Activated CD4-positive, alpha-beta memory T cell treated with anti-CD3 and anti-CD28 coated beads for 36 hours (primary cell): ENCODE measurements around the gene LRRC4C. TPM values are rescaled to one million over a fixed set of nuclear protein-coding genes. Genes with fewer than 3 reads are reported as not detected.

ENCODE experiments used
- CTCF ChIA-PET: fragments of 350-600 bp; sonication (Branson Sonifier 250); formaldehyde crosslinking; loops from one replicate; lab custom pipeline; 2021; ENCODE audit warnings: antibody characterized with exemption, inconsistent platforms; lab: Charles Lee
- POLR2A ChIA-PET: fragments of 350-600 bp; sonication (Branson Sonifier 250); formaldehyde crosslinking; loops from one replicate; lab custom pipeline; 2021; ENCODE audit warnings: antibody characterized with exemption; lab: Charles Lee
- DNase-seq: peaks from one replicate; pipeline ENCODE4 v3.0.0-alpha.2; 2020
- H3K27ac Mint-ChIP-seq: one replicate; pipeline ENCODE4 v1.8.0; 2021; ENCODE audit warnings: mixed read lengths
- H3K27me3 Mint-ChIP-seq: one replicate; pipeline ENCODE4 v1.8.0; 2021; ENCODE audit warnings: mixed read lengths
- H3K36me3 Mint-ChIP-seq: one replicate; pipeline ENCODE4 v1.8.0; 2021; ENCODE audit warnings: mixed read lengths
- H3K4me1 Mint-ChIP-seq: one replicate; pipeline ENCODE4 v1.8.0; 2021; ENCODE audit warnings: low read depth, mixed read lengths
- H3K4me3 Mint-ChIP-seq: one replicate; pipeline ENCODE4 v1.8.0; 2021; ENCODE audit warnings: mild to moderate bottlenecking, mixed read lengths
- H3K9me3 Mint-ChIP-seq: one replicate; pipeline ENCODE4 v1.8.0; 2021; ENCODE audit warnings: mixed read lengths
- intact Hi-C: fragments of 100-400 bp; cut with micrococcal nuclease; formaldehyde crosslinking; loops from one replicate; pipeline ENCODE4 v1.15.1; 2023
- total RNA-seq, 2 experiments: library from RNA; stranded (reverse); gene quantifications; one replicate each; pipeline ENCODE4 v1.2.3, GENCODE V29; 2021

The LRRC4C gene
- total RNA-seq, 2 experiments from 2014 or later: not detected

DNA sequence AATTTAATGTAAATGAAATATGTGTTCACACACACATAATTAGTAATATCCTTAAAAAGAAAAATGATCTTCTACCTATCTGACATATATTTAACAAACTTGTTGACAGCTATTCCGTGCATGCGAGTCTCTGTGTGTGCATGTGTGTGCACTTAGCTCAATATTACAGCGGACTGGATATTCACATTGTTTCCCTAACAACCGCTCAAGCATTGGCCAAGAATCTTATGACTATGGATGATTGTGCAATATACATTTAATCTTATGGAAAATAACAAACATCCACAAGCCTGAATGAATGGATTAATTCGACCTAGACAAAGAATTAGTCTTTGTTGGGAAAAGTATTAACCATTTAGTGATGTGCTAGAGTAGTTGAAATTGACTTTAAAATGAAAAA, 1078.6 kb downstream of the LRRC4C start:
- POLR2A ChIA-PET: no interaction called here
- Mint-ChIP-seq H3K4me3 (no peak overlapping the region), H3K9me3 (peaks cover 10% of the 10 kb centered on the region), H3K27me3 (no peaks in the 10 kb centered on the region), H3K36me3 (no peaks in the 10 kb centered on the region), H3K4me1 (no peaks in the 10 kb centered on the region), H3K27ac (no peak overlapping the region)
- intact Hi-C loops: no loop called here
- DNase-seq: no peak
- CTCF ChIA-PET: no interaction called here

- intact Hi-C loops: no loop called here
- DNase-seq: no peak
- H3K27me3 Mint-ChIP-seq: no peaks in the 10 kb centered on the region
- H3K9me3 Mint-ChIP-seq: peaks cover 14% of the 10 kb centered on the region
- CTCF ChIA-PET: no interaction called here
- no peak overlapping the region for H3K27ac Mint-ChIP-seq
- no peaks in the 10 kb centered on the region for H3K4me1 Mint-ChIP-seq
- no peaks in the 10 kb centered on the region for H3K36me3 Mint-ChIP-seq
- no peak overlapping the region for H3K4me3 Mint-ChIP-seq
- POLR2A ChIA-PET: no interaction called here
Measured at GRCh38 chr11:40376331-40376730, 1083.1 kb downstream of the LRRC4C start.

- no peak for DNase-seq
- POLR2A ChIA-PET: no interaction called here
- Mint-ChIP-seq H3K4me1 (no peaks in the 10 kb centered on the region), H3K4me3 (no peak overlapping the region), H3K27me3 (no peaks in the 10 kb centered on the region), H3K9me3 (peaks cover 15% of the 10 kb centered on the region), H3K36me3 (no peaks in the 10 kb centered on the region), H3K27ac (no peak overlapping the region)
- intact Hi-C loops: no loop called here
- CTCF ChIA-PET: interaction anchor here (0.6 kb wide), 1 partner anchor 50 kb away, joined by 3 read pairs; no protein-coding TSS in a partner anchor
Measured at GRCh38 chr11:40370821-40371616, 1088.4 kb downstream of the LRRC4C start.

DNA sequence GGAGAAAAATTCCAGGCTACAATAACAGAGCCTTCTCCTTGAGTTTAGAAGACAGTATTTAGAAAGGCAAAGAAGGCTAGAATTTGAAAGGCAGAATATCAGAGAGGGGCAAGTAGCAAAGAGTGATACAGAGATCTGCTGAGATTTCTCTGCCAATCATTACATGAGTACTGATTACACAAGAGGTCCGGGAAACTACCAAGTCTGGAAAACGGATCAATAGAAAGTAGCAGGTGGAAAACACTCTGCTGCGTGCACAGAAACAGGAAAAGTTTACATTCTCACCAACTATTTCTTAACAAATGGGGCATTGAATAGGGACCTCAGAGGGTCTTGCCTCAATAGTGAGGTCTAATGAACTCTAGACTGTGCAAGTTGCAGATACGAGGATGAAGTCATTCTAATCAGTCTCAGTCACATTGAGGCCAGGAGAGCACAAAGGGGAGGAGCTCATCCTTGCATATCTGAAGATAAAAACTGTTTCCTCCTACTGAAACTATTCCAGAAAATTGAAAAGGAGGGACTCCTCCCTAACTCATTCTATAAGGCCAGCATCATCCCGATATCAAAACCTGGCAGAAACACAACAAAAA, 1099.2 kb downstream of the LRRC4C start:
- Mint-ChIP-seq H3K27me3 (no peaks in the 10 kb centered on the region), H3K4me1 (no peaks in the 10 kb centered on the region), H3K9me3 (peaks cover 27% of the 10 kb centered on the region), H3K4me3 (no peak overlapping the region), H3K27ac (no peak overlapping the region), H3K36me3 (no peaks in the 10 kb centered on the region)
- DNase-seq: no peak
- intact Hi-C loops: no loop called here
- ChIA-PET CTCF (no interaction called here), POLR2A (no interaction called here)

DNA sequence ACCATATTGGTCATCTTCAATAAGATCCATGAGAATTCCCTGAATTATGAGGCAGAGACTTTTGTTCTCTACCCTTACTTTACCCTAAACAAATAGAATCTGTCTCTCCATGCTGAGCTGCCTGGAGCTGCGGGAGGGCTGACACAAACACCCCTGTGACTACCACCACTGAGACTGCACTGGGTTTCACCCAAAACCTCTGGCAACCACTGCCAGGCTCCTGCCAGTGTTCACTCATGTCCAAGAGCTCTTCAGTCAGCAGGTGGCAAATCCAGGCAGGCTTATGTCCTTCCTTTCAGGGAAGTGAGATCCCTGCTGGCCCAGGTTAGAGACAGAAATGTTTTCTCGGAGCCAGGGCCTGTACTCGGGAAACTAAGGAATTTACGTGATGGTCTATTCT, 1105.3 kb downstream of the LRRC4C start:
- Mint-ChIP-seq H3K4me1 (no peaks in the 10 kb centered on the region), H3K27me3 (no peaks in the 10 kb centered on the region), H3K4me3 (no peak overlapping the region), H3K27ac (no peak overlapping the region), H3K36me3 (no peaks in the 10 kb centered on the region), H3K9me3 (peaks cover 15% of the 10 kb centered on the region)
- ChIA-PET POLR2A (no interaction called here), CTCF (no interaction called here)
- intact Hi-C loops: no loop called here
- DNase-seq: no peak

- intact Hi-C loops: no loop called here
- Mint-ChIP-seq H3K27me3 (no peaks in the 10 kb centered on the region), H3K4me3 (no peak overlapping the region), H3K27ac (no peak overlapping the region), H3K9me3 (peaks cover 25% of the 10 kb centered on the region), H3K36me3 (no peaks in the 10 kb centered on the region), H3K4me1 (no peaks in the 10 kb centered on the region)
- ChIA-PET CTCF (no interaction called here), POLR2A (no interaction called here)
- DNase-seq: no peak
Measured at GRCh38 chr11:40340911-40341310, 1118.5 kb downstream of the LRRC4C start.

DNA sequence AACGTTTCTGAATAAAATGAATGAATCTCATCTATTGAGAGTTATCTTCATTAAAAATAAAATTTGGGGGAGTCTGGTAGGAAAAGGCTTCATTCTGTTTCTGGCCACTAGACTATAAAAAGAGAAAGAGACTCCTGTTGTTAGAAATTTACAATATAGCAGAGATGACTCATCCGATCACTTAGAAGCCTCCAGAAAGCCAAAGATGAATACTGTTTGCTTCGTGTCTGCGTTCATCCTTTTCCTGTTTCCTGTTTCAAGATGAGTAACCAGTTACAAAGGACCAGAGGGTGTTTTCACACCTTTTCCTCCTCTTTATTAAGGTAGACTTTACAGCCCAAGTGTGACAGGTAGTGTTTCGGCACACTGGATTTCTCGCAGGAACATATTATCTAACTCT, 1120.7 kb downstream of the LRRC4C start:
- DNase-seq: no peak
- CTCF ChIA-PET: no interaction called here
- intact Hi-C loops: no loop called here

DNA sequence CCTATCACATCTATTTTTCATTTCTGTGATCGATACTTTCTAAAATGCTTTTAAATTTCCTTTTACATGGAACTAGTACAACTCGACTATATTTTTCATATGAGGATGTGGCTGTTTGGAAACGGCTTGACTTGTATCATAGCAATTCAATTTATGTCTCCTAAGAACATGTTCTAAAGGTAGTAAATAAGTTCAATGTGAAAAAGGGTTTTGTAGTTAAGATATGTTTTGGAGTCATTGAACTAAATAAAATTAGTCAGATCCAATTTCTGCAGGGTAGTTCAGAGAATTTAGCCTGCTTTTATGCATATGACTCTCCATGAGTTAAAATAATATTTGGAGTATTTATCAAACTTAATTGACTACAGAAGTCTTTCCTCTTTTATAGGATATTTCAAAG, 1121.4 kb downstream of the LRRC4C start:
- H3K9me3 Mint-ChIP-seq: peaks cover 18% of the 10 kb centered on the region
- no peaks in the 10 kb centered on the region for H3K27me3 Mint-ChIP-seq
- ChIA-PET CTCF (no interaction called here), POLR2A (no interaction called here)
- no peak overlapping the region for H3K4me3 Mint-ChIP-seq
- no peaks in the 10 kb centered on the region for H3K4me1 Mint-ChIP-seq
- intact Hi-C loops: no loop called here
- no peak for DNase-seq
- H3K27ac Mint-ChIP-seq: no peak overlapping the region
- no peaks in the 10 kb centered on the region for H3K36me3 Mint-ChIP-seq

More for the DNA sequence above, 1120.7 kb downstream of the LRRC4C start:
- Mint-ChIP-seq H3K36me3 (no peaks in the 10 kb centered on the region), H3K4me3 (no peak overlapping the region), H3K9me3 (peaks cover 19% of the 10 kb centered on the region), H3K27me3 (no peaks in the 10 kb centered on the region), H3K27ac (no peak overlapping the region), H3K4me1 (no peaks in the 10 kb centered on the region)
- POLR2A ChIA-PET: no interaction called here

DNA sequence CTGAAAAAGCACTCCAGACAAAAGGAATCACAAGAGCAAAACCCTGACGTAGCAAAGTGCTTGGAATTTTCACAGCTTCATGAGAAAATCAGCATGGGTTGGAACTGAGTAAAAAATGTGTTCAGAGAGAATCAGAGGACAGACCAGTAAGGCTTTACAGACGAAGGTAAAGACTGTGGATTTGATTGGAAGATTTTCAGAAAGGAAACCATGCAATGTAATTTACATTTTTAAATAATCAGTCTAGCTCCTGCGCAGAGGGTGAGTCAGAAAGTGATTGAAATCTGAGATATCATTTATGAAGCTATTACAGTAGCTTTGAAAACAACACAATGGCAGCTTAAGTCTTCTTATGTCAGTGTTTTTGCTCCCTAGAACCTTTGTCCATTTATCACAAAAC, 1122.3 kb downstream of the LRRC4C start:
- no peaks in the 10 kb centered on the region for H3K36me3 Mint-ChIP-seq
- ChIA-PET CTCF (no interaction called here), POLR2A (no interaction called here)
- no peaks in the 10 kb centered on the region for H3K4me1 Mint-ChIP-seq
- DNase-seq: no peak
- intact Hi-C loops: no loop called here
- peaks cover 20% of the 10 kb centered on the region for H3K9me3 Mint-ChIP-seq
- H3K27me3 Mint-ChIP-seq: no peaks in the 10 kb centered on the region
- no peak overlapping the region for H3K4me3 Mint-ChIP-seq
- H3K27ac Mint-ChIP-seq: no peak overlapping the region

DNA sequence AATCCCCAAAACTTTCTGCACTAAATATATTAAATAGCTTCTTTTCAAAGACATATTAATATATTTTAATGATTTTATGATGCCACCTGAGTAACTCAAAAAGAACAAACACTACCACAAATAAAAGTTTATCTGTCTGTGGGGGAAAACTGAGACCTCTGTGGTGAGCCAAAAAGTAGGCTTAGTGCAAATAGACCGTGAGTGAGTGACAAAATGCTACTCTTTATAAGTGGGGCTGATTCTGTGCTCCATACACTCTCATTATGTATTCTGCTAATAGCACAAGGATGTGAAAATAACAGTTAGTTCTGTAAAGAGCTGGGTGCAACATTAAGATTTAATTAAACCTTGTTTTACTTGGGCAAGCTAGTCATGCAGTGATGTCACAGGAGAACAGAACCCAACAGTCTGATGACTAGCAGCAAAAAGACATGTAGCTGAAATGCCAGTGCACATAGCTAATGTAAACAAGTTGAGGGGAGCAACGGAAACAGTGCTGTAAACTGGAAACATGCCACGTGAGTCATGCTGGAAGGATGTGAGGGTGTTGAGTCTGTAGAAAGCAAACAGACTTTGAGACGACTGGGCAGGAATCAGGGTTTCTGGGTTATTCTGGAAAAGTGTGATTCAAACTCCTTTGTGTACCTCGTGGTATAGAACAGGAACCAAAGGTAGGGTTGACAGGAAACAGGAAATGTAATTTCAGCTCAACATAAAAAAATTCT, 1130.4 kb downstream of the LRRC4C start:
- ChIA-PET POLR2A (no interaction called here), CTCF (no interaction called here)
- no peak overlapping the region for H3K27ac Mint-ChIP-seq
- H3K27me3 Mint-ChIP-seq: no peaks in the 10 kb centered on the region
- intact Hi-C loops: no loop called here
- no peak overlapping the region for H3K4me3 Mint-ChIP-seq
- peaks cover 15% of the 10 kb centered on the region for H3K9me3 Mint-ChIP-seq
- H3K4me1 Mint-ChIP-seq: no peaks in the 10 kb centered on the region
- DNase-seq: no peak
- H3K36me3 Mint-ChIP-seq: no peaks in the 10 kb centered on the region

- intact Hi-C loops: no loop called here
- ChIA-PET CTCF (no interaction called here), POLR2A (no interaction called here)
- Mint-ChIP-seq H3K4me1 (no peaks in the 10 kb centered on the region), H3K27ac (no peak overlapping the region), H3K36me3 (no peaks in the 10 kb centered on the region), H3K9me3 (no peaks in the 10 kb centered on the region), H3K4me3 (no peak overlapping the region), H3K27me3 (no peaks in the 10 kb centered on the region)
- no peak for DNase-seq
Measured at GRCh38 chr11:40323241-40323640, 1136.2 kb downstream of the LRRC4C start.

DNA sequence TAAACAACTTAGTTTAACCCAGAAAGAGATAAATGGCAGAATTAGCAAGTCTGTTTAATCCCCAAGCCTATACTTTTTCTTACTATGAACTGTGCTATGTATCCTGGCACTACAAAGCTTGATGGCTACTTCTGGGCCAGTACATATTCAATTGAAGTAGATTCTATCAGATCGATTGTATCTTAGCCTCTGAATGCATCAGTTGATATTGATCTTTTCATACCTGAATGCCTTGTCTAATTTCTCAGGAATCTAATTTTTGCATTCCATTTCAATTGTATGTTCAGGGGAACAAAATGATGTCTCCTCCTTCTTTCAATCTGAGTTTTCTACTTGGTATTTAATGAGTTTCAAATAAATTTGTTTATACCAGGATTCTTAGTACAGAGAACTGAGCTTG, 1137.9 kb downstream of the LRRC4C start:
- Mint-ChIP-seq H3K36me3 (no peaks in the 10 kb centered on the region), H3K4me1 (no peaks in the 10 kb centered on the region), H3K27me3 (no peaks in the 10 kb centered on the region), H3K27ac (no peak overlapping the region), H3K4me3 (no peak overlapping the region), H3K9me3 (no peaks in the 10 kb centered on the region)
- intact Hi-C loops: no loop called here
- no peak for DNase-seq
- POLR2A ChIA-PET: no interaction called here
- CTCF ChIA-PET: no interaction called here
